K562 (cell line): Measurements from ENCODE around the gene UBR3. TPM values are rescaled to one million over a fixed set of nuclear protein-coding genes. Genes with fewer than 3 reads are reported as not detected.

ENCODE experiments used
- CREB1 ChIP-seq, 2 experiments: sonication (generic) in 1 of 2; formaldehyde crosslinking in 1 of 2; IDR thresholded peaks; 2 replicates each; pipeline versions ENCODE4 v1.6.1 to v1.8.0; 2012 to 2022; ENCODE audit warnings: inconsistent platforms in 1 of 2, mild to moderate bottlenecking in 1 of 2, missing genetic modification reagents in 1 of 2, moderate library complexity in 1 of 2
- HDAC3 ChIP-seq: fragments of 450-650 bp; IDR thresholded peaks from 2 replicates; pipeline ENCODE4 v1.6.1; 2018; ENCODE audit warnings: borderline replicate concordance, mild to moderate bottlenecking, moderate library complexity; ENCODE audit not compliant: partially characterized antibody
- KAT7 ChIP-seq: sonication (generic); formaldehyde crosslinking; IDR thresholded peaks from 2 replicates; pipeline ENCODE4 v1.8.0; 2022; ENCODE audit warnings: missing genetic modification reagents, mild to moderate bottlenecking, borderline replicate concordance
- MEF2D ChIP-seq: conservative IDR thresholded peaks from 2 replicates; pipeline ENCODE4 v1.6.1; 2016; ENCODE audit warnings: low read depth, missing genetic modification characterization, missing compliant biosample characterization
- RBM34 ChIP-seq: fragments of 200-400 bp; formaldehyde crosslinking; IDR thresholded peaks from 2 replicates; pipeline ENCODE4 v1.6.1; 2018; ENCODE audit warnings: low read length, borderline replicate concordance; ENCODE audit not compliant: insufficient read depth
- SMARCB1 ChIP-seq: IDR thresholded peaks from 2 replicates; pipeline ENCODE4 v1.6.1; 2011; ENCODE audit warnings: improper control_type of control experiment, low read depth; ENCODE audit not compliant: insufficient read length
- polyA plus RNA-seq, 8 experiments: library from polyadenylated mRNA; depleted of rRNA in 4 of 8; stranded (reverse) in 5 of 8; unstranded in 3 of 8; fragments of >200 nt; fragmentation: Nextera tagmentation in 2 of 8; fragmentation: Illumina TruSeq in 1 of 8; extraction: Ambion mirVana in 2 of 8; extraction: Trizol in 1 of 8; gene quantifications; 2 replicates each; pipeline versions ENCODE4 v1.2.1 to v1.2.3, GENCODE V29; 2011 to 2014; ENCODE audit warnings: inconsistent platforms in 1 of 8, missing spikeins in 1 of 8
- total RNA-seq, 7 experiments: library from RNA; depleted of rRNA in 6 of 7; stranded (reverse); fragments of >200 nt in 6 of 7; fragmentation: Illumina TruSeq in 2 of 7; extraction: Trizol in 2 of 7; gene quantifications; 2 replicates each; pipeline versions ENCODE4 v1.2.1 to v1.2.3, GENCODE V29; 2011 to 2021; ENCODE audit warnings: low replicate concordance in 1 of 7
- TF ChIP-seq, protein P1 (sequence below): fragments of 450-650 bp; IDR thresholded peaks from 2 replicates; pipeline ENCODE4 v1.6.1; 2016; ENCODE audit warnings: mild to moderate bottlenecking, moderate library complexity
- TF ChIP-seq, protein P2 (sequence below), 2 experiments: IDR thresholded peaks in 1 of 2; conservative IDR thresholded peaks in 1 of 2; 2 replicates each; pipeline ENCODE4 v1.6.1; 2016; ENCODE audit warnings: low read depth in 2 of 2, mild to moderate bottlenecking in 1 of 2, missing compliant biosample characterization in 1 of 2, missing genetic modification characterization in 1 of 2, moderate library complexity in 1 of 2
- TF ChIP-seq, protein P3 (sequence below): fragments of 200-800 bp; sonication (Bioruptor generic); IDR thresholded peaks from 2 replicates; pipeline ENCODE4 v1.6.1; 2017; ENCODE audit warnings: missing genetic modification characterization, missing compliant biosample characterization

The UBR3 gene
- total and polyA plus RNA-seq, 9 of the 15 experiments (the other 6 are each of a cell fraction or from before 2014, with no cell fraction given), result 14.4 to 63.5 (median 40.4) TPM

DNA sequence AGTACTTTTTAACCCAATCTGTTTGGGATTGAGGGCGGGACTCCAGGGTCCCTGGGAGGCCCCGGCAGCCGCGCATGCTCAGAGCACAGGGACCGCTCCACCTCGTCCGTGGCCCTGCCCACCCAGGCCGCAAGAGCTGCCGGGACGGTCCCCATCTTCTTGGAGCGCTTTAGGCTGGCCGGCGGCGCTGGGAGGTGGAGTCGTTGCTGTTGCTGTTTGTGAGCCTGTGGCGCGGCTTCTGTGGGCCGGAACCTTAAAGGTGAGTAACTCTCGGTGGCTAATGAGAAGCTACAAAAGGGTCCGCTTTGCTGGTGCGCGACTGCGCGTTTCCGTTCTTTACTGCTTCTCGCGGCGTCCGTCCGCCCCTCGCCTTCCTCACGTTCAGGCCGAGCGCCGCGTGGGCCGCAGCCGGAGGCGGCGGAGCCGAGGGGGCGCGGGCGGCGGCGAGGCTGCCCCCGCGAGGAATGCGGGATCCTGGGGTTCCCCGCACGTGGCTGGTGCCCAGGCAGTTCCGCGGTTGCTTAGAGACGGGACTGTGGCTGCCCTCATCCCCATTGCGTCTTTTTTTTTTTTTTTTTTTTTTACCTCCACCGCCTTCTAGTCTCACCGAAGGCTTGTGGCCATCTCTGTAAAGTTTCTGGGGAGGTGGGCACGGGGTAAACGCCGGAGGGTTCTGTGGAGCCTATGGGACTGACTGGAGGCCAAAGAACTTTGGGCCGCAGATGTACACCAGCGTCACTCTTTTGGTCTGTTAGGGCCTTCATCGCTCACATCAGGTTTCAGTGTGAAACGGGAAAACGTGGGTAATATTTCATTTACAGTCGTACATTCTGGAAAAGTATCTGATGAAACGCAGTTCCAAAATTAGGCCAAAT, 28.3 kb upstream of the UBR3 start, which contains the start of gene SSB (continued):
- TF ChIP-seq, protein P1, sequence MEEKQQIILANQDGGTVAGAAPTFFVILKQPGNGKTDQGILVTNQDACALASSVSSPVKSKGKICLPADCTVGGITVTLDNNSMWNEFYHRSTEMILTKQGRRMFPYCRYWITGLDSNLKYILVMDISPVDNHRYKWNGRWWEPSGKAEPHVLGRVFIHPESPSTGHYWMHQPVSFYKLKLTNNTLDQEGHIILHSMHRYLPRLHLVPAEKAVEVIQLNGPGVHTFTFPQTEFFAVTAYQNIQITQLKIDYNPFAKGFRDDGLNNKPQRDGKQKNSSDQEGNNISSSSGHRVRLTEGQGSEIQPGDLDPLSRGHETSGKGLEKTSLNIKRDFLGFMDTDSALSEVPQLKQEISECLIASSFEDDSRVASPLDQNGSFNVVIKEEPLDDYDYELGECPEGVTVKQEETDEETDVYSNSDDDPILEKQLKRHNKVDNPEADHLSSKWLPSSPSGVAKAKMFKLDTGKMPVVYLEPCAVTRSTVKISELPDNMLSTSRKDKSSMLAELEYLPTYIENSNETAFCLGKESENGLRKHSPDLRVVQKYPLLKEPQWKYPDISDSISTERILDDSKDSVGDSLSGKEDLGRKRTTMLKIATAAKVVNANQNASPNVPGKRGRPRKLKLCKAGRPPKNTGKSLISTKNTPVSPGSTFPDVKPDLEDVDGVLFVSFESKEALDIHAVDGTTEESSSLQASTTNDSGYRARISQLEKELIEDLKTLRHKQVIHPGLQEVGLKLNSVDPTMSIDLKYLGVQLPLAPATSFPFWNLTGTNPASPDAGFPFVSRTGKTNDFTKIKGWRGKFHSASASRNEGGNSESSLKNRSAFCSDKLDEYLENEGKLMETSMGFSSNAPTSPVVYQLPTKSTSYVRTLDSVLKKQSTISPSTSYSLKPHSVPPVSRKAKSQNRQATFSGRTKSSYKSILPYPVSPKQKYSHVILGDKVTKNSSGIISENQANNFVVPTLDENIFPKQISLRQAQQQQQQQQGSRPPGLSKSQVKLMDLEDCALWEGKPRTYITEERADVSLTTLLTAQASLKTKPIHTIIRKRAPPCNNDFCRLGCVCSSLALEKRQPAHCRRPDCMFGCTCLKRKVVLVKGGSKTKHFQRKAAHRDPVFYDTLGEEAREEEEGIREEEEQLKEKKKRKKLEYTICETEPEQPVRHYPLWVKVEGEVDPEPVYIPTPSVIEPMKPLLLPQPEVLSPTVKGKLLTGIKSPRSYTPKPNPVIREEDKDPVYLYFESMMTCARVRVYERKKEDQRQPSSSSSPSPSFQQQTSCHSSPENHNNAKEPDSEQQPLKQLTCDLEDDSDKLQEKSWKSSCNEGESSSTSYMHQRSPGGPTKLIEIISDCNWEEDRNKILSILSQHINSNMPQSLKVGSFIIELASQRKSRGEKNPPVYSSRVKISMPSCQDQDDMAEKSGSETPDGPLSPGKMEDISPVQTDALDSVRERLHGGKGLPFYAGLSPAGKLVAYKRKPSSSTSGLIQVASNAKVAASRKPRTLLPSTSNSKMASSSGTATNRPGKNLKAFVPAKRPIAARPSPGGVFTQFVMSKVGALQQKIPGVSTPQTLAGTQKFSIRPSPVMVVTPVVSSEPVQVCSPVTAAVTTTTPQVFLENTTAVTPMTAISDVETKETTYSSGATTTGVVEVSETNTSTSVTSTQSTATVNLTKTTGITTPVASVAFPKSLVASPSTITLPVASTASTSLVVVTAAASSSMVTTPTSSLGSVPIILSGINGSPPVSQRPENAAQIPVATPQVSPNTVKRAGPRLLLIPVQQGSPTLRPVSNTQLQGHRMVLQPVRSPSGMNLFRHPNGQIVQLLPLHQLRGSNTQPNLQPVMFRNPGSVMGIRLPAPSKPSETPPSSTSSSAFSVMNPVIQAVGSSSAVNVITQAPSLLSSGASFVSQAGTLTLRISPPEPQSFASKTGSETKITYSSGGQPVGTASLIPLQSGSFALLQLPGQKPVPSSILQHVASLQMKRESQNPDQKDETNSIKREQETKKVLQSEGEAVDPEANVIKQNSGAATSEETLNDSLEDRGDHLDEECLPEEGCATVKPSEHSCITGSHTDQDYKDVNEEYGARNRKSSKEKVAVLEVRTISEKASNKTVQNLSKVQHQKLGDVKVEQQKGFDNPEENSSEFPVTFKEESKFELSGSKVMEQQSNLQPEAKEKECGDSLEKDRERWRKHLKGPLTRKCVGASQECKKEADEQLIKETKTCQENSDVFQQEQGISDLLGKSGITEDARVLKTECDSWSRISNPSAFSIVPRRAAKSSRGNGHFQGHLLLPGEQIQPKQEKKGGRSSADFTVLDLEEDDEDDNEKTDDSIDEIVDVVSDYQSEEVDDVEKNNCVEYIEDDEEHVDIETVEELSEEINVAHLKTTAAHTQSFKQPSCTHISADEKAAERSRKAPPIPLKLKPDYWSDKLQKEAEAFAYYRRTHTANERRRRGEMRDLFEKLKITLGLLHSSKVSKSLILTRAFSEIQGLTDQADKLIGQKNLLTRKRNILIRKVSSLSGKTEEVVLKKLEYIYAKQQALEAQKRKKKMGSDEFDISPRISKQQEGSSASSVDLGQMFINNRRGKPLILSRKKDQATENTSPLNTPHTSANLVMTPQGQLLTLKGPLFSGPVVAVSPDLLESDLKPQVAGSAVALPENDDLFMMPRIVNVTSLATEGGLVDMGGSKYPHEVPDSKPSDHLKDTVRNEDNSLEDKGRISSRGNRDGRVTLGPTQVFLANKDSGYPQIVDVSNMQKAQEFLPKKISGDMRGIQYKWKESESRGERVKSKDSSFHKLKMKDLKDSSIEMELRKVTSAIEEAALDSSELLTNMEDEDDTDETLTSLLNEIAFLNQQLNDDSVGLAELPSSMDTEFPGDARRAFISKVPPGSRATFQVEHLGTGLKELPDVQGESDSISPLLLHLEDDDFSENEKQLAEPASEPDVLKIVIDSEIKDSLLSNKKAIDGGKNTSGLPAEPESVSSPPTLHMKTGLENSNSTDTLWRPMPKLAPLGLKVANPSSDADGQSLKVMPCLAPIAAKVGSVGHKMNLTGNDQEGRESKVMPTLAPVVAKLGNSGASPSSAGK, result 0 out of 2 replicates have a peak, but pooled peaks have one; percentile 26
- TF ChIP-seq, protein P2, sequence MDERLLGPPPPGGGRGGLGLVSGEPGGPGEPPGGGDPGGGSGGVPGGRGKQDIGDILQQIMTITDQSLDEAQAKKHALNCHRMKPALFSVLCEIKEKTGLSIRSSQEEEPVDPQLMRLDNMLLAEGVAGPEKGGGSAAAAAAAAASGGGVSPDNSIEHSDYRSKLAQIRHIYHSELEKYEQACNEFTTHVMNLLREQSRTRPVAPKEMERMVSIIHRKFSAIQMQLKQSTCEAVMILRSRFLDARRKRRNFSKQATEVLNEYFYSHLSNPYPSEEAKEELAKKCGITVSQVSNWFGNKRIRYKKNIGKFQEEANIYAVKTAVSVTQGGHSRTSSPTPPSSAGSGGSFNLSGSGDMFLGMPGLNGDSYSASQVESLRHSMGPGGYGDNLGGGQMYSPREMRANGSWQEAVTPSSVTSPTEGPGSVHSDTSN (CRISPR knock-in tag; IDR thresholded peaks at IDR 0.05; ENCODE audit: low read depth), result no peak
- TF ChIP-seq, protein P2 (tag; conservative IDR thresholded peaks at IDR 0.05; ENCODE audit: low read depth), result no peak
- TF ChIP-seq RBM34 (no peak), CREB1 (IDR thresholded peaks at IDR 0.05) (peak; percentile 57), CREB1 (CRISPR knock-in tag; IDR thresholded peaks at IDR 0.05) (no peak), HDAC3 (no peak), MEF2D (tag) (no peak), KAT7 (CRISPR knock-in tag) (peak; percentile 88), SMARCB1 (no peak)
- TF ChIP-seq, protein P3, sequence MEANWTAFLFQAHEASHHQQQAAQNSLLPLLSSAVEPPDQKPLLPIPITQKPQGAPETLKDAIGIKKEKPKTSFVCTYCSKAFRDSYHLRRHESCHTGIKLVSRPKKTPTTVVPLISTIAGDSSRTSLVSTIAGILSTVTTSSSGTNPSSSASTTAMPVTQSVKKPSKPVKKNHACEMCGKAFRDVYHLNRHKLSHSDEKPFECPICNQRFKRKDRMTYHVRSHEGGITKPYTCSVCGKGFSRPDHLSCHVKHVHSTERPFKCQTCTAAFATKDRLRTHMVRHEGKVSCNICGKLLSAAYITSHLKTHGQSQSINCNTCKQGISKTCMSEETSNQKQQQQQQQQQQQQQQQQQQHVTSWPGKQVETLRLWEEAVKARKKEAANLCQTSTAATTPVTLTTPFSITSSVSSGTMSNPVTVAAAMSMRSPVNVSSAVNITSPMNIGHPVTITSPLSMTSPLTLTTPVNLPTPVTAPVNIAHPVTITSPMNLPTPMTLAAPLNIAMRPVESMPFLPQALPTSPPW (CRISPR knock-in tag), result 0 out of 2 replicates have a peak, but pooled peaks have one; percentile 26
